GM18868 (cell line): ENCODE data around the gene LY6G5B.

Experiments used
- ATAC-seq: cut with Tn5 transposase; IDR thresholded peaks from one replicate; pipeline ENCODE4 v1.9.1; 2021; ENCODE audit warnings: mild to moderate bottlenecking, moderate library complexity; ENCODE audit not compliant: unreplicated experiment

LY6G5B gene

DNA sequence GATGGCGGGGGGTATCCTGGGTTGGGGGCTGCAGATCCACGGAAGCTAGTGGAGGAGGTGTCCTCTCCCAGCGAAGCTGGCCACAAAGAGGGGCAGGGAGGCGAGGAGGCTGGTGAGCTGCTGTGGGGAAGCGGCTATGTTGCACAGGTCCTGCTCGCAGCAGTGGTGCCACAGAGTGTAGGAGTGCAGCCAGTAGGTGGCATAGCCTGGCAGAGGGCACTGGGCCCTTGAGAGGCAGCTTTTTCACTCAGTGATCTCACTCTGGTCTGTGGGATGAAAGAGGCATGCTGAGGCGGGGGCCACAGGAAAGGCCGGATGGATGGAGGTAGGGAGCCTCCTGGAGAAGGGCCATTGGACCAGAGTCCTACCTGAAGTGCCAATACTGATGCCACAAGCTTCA is 42.5 kb downstream of the LY6G5B start:
- no peak for ATAC-seq

DNA sequence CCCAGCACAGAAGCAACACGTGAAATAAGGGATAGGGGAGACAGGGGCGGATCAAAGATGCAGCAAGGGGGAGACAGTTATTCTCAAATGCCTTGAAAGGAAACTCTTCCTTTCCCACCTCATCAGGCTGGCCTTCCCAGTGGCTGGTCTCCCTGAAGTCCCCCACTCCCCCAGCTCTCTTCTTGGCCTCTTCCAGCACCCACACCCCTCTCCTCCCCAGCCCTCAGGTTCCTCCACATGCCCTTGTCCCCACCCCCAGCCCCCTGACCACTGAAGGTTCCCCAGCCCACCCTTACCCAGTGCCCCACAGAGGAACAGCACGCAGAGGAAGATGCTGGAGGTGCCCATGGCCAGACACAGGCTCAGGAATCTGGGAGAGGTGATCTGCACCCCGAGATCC is 43.7 kb downstream of the LY6G5B start:
- ATAC-seq = no peak

DNA sequence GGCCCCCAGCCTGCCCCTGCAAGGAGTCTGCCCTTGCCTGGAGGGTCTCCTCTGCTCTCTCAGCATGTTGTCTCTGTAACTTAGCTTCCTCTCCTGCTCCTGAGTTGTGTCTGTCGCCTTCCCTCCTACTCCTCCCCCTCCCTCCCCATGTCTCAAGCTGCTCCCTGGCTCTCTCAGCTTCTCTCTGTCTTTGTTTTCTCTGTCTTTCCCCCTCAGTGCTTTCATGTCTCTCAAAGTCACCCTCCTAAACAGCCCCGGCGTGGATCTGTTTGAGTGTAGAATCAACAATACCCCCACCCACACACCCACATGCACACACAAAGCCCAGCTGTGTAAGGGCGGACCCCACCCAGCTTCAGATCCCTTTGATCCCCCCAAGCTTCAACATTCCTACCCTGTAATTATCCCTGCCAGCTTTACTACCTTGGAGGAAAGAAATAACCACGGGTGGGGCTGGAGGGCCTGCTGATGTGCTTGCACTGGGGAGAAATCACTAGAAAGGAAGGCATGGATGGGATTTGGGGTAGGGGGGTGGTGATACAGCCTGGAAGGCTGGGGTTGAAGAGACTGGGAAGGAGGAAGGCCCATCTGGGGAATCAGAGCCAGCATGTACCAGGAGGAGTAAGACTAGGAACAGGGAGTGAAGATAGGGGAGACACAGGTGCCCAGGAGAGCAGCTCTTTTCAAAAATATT is 44.4 kb downstream of the LY6G5B start:
- ATAC-seq = no peak

DNA sequence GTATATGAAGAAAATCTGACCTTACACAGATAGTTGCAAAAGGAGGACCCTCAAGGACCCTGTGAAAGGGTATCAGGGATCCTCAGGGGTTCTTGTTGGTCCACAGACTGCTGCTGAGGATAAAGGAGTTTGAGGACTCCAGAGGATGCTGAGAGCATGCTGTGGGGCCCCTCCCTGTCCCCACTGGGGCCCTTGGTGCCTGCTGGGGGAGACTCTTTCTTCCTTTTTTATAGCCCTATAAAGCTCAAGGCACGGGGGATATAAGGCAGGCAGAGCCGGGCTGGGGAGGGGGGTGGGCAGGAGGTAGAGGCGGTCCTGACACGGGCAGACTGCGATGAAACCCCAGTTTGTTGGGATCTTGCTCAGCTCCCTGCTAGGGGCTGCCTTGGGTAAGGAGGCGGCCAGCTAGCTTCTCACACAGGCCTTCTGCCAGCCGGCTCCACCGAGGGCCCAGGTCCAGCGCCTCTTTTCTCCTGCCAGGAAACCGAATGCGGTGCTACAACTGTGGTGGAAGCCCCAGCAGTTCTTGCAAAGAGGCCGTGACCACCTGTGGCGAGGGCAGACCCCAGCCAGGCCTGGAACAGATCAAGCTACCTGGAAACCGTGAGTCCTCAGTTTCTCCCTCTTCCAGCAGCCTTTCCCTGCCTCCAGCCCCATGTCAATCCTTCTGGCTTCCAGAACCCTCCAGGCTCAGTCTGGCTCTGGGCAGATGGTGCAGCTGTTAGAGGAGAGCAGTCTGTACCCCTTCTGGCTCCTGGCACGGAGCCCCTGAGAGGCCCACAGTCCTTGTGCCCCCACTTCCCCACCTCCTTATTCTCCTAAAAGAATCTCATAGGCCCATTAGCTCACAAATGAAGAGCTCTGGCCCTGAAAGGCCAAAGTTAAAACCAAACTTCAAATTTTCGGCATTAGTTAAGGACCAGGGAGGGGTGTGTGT is 45.5 kb downstream of the LY6G5B start, which contains the start of gene LY6G6D:
LY6G6D (plus strand) TSS at position 327 of the 937 bp plus-strand sequence; CDS start at position 335, 8 bp downstream.
- no peak for ATAC-seq

DNA sequence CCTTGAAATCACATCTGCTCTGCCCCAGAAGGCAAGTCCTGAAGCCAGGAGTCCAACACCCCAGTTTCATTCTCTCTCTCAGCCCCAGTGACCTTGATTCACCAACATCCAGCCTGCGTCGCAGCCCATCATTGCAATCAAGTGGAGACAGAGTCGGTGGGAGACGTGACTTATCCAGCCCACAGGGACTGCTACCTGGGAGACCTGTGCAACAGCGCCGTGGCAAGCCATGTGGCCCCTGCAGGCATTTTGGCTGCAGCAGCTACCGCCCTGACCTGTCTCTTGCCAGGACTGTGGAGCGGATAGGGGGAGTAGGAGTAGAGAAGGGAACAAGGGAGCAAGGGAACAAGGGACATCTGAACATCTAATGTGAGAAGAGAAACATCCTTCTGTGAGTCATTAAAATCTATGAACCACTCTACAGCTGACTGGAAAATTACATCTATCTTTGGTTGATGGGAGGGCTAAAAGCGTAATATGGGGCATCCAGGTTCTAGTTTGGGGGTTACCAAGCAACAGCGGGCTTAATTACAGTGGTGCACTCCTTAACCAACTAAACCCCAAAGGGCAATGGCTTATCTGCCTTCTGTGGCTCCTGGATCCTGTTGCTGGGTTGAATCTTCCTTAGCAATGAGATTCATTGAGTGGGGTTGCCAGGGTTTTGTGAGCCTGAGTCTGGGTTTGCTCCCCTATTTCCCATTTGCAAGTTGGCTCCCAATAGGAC is 47.9 kb downstream of the LY6G5B start:
- ATAC-seq = no peak

DNA sequence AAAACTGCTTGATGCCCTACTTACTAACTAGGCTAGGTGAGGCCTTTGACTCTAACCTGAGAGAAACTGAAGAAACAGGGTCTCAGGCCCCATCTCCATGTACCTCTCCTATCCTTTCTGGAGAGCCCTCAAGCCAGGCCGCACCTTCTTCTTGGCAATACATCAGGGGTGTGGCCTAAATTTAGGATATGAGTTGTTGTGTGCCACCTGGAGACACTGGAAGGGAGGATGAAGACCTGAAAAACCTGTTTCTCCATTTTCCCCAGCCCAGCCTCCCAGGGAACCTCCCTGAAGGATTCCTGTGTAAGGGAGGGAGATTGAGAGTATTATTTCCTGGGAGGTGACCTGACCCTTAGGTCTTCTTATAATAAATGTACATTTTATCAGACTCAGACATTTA is 48.5 kb downstream of the LY6G5B start:
- ATAC-seq = no peak

DNA sequence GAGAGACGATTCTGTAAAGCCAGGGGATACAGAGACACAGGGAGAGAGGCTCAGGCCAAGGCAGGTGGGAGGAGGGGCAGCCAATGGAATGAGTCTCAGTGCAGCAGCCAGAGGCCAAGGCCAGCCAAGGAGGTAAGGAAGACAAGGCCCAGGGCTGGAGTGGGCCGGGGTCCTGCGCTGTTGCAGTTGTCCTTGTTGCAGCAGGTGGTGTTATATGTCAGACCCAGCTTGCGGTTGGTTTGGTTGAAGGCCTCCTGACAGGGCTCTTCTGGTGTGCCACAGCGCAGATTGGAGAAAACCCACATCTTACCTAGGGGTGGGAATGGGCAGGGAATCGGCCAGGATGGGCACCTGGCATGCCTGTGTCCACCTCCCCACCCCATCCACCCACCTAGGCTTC is 49.2 kb downstream of the LY6G5B start:
- ATAC-seq = no peak

DNA sequence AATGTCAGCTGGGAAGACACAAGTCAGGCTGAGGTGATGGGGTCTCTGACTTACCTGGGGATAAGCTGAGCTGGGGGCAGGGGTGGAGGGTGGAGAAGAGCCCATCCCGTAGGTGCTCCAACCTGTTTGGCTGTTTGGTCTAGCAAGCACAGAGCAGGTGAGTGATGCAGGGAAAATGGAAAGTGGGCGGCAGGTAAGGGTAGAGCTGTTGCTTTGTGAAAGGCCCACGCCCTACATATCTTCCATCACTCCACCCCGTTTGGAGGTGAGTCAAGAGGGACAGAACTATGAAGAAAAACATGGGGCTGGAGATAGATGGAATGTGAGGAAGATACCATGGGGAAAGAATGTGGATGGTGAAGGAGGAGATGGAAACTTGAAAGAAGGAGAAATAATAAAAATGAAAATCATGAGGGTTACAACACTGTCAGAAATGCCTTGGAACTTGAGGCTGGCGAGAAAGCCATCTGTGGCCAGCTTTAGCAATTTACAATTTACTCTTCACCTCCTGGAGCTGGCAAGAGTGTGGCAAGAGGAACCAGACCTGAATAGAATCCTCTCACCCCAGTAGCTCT is 50.5 kb downstream of the LY6G5B start:
- ATAC-seq = no peak

DNA sequence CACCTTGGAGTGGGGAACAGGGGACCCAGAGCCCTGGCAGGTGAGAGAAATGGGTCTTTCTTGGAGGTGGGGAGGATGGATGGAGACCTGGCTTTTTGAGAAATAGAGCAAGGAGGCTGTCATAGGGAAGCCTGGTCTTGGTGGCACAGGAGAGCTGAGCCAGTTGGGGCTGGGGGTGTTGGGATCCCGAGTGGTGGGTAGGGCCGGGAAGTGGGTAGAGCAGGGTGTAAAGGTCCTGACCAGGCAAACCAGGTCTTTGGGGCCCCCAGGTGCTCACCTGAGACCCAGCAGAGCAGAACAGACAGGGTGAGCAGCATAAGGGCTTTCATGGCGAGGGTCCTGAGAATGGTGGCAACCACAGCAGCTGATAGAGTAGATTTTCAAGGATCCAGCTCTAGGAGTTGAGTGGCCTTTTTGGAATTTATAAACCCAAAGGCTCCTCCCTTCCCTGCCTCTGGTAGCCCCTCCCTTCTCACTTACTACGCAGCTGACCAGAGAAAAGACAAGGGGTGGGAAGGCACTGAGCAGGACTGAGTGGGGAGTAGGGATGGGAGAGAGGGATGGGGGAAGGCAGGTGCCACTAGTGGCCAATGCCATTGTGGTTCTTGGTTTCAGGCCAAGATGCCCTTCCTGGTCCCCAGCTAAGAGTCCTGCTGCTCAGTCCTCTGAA is 51.7 kb downstream of the LY6G5B start, which contains the start of gene LY6G6C:
LY6G6C (minus strand) TSS at position 396 of the 670 bp plus-strand sequence; CDS start at position 329, 67 bp downstream.
- ATAC-seq = no peak

DNA sequence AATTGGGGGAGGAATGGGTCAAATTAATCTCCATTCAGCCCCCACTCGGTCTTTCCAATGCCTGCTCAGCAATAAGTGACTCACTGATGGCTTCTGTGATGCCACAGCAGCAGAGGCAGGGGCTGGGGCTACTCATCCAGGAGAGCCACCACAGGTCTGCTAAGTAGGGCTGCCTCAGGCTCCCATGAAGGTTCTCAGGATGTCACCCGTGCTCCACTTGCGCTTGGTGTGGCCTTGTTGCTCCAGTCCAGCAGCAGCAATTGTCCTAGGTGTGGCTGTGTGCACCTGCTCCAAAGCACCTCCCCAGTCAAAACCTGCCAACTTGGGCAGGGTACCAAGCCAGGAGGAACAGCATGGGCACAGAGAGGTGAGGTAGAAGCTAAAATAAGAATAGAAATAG is 52.4 kb downstream of the LY6G5B start:
- no peak for ATAC-seq
